GM21619 (cell line): ENCODE results near the gene CHD9.

Source experiments
- ATAC-seq: cut with Tn5 transposase; IDR thresholded peaks from one replicate; pipeline ENCODE4 v1.9.1; 2021; ENCODE audit not compliant: unreplicated experiment

Gene CHD9

GRCh38 chr16:53191413-53191812 is 136.6 kb downstream of the CHD9 start:
- no peak for ATAC-seq

DNA sequence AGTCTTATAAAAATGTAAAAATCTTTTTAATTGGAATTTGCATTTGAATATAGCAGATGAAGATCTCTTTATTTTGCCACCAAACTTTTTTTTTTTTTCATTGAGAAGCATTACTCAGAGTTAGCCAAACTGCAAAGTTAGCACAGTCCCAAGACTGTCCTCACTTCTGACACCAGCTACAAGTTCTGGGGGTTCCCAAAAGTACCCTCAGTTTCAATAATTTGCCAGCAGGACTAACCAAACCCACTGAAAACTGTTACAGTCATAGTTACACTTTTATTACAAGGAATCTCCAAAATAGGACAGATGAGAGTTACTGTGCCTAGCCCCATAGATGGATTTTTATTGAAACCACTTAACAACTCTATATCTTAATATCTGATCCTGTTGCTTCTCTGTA is 144.1 kb downstream of the CHD9 start:
- no peak for ATAC-seq

- no peak for ATAC-seq
Observed at GRCh38 chr16:53201900-53202299, 147.1 kb downstream of the CHD9 start.

- no peak for ATAC-seq
Observed at GRCh38 chr16:53202398-53202797, 147.6 kb downstream of the CHD9 start.

GRCh38 chr16:53207810-53208752 is 153.3 kb downstream of the CHD9 start:
- ATAC-seq = peak; percentile 80

- ATAC-seq = no peak
Observed at GRCh38 chr16:53209429-53209828, 154.6 kb downstream of the CHD9 start.

DNA sequence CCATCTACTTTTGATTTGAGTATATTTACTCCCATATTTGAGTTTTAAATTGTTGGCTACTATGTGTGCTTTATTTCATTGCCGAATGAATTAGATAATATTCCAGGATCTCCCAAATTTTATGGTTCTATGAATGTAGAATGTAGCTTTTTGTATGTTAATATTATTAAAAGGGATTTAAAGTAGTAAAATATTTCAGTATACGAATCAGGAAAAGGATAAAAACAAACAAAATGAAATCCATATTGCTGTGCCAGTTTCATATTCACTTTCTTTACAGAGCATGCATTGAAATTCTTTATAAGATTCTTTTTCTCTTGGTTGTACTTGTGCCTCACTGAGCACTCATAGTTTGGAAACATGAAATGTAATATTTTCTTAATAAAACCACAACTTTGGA is 155.1 kb downstream of the CHD9 start:
- ATAC-seq = no peak

DNA sequence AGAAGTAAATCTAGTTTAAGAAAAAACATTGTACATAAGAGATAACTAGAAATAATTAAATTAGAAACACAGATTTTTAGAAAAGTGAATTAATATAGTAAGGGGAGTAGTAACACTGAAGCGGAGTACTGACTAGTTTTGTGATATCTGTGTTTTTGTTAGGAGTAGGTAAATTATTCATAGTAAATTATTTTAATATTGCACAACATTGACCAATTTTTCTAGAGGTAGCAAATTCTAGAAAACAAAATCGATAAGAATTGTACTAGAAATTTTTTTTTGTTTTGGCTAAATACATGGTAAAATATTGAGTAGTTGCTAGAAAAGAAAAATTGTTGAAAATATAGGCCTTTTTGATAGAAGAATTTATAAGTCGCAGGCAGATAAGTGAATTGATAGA is 156.5 kb downstream of the CHD9 start:
- ATAC-seq = no peak

DNA sequence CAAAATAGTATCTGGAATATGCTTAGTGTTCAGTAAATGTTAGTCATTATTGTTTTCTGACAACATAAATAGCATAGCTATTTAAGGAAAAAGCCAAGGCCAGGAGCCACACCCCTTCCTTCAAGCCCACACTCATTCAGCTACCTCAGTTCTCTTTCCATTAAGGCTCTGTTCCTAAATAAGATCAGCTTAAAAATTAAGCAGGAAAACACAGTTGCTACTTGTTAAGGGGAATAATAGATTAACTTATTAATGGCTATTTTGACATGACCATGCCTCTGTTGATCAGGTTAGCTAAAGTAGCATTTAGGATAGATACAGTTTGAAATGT is 158.1 kb downstream of the CHD9 start:
- ATAC-seq = no peak

DNA sequence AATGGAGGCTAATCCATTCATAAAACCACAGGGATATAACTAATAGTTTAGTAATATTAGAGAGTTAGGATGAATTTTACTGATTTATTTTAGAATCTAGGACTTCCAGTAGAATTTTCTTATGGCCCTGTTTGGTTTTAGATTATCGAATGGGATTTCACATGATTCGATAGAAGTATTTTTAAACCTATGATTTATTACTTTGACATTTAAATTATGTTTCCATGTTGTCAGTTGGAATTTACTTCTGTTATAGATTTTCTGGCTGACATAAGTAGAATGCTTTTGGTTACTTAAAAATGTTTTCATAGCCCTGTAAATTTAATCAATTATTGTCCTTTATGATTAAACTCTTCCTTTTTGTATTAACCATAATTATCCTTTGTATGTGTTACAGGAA is 158.8 kb downstream of the CHD9 start:
- ATAC-seq = no peak

DNA sequence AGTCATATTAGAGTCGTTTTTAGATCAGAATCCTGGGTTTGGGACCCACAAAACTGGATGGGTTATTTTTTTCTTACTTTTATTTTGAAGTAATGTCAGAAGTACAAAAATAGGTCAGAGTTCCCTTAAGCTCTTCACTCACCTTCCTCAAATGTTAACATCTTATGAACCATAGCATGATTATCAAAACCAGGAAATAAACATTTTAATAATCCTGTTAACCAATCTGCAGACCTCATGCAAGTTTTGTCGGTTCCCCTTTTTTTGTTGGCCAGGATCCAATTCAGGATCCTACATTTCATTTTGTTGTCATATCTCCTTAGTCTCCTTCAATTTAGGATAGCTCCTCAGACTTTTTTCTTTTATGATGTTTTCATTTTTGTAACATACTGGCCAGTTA is 162.0 kb downstream of the CHD9 start:
- no peak for ATAC-seq

GRCh38 chr16:53219371-53219770 is 164.6 kb downstream of the CHD9 start:
- ATAC-seq = no peak

DNA sequence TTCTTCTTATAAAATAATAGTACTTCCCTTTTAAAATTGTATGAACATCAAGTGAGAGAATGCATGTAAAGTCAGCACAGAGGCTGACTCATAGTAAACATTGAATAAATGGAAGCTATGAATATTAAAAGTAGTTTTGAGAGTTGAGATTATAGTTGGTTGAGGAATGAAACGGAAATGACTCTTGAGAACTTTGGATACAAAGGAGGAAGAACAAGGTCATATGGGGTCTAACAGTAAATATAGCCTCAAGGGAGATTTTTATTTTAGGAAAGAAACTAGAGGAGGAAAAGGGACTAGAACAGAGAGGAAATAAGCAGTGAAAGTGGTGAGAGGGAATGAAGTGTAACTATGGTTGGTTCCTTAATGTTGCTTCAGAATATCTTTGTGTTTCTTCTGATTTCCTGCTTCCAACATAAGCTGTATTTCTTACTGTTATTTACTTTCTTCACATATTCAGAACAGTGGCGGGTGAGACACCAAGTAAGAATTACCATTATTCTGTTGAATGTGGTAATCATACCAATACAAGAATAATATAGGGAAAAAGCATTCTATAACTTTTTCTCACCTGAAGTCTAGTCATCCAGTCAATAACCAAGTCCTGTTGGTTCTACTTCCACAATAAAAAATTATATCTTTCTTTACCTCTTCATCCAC is 165.1 kb downstream of the CHD9 start:
- no peak for ATAC-seq

GRCh38 chr16:53220585-53220984 is 165.8 kb downstream of the CHD9 start:
- ATAC-seq = no peak

GRCh38 chr16:53224951-53225533 is 170.3 kb downstream of the CHD9 start:
- no peak for ATAC-seq

- ATAC-seq = no peak
Observed at GRCh38 chr16:53232826-53233529, 178.2 kb downstream of the CHD9 start.

GRCh38 chr16:53234836-53235235 is 180.0 kb downstream of the CHD9 start:
- no peak for ATAC-seq

GRCh38 chr16:53235851-53236250 is 181.1 kb downstream of the CHD9 start:
- ATAC-seq = no peak

- ATAC-seq = no peak
Observed at GRCh38 chr16:53249331-53249730, 194.5 kb downstream of the CHD9 start.

- ATAC-seq = no peak
Observed at GRCh38 chr16:53257001-53257400, 202.2 kb downstream of the CHD9 start.

DNA sequence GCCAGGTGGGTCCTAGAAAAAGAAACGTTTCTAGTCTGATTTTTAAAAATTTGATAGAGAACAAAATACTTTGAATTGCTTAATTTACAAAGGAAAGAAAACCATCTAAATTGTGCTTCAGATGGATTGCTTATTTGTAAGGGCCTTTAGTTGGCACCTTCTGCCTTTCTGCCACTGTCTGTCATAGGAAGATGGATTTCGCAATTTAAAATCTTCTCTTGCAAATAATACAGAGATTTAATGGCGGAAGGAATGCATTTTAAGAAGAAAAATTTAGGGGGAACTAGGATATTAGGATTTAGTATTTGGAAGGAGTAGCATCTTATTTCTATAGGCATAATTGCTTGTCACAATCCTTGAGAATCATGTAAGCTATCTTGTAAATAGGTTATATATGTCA is 204.0 kb downstream of the CHD9 start:
- ATAC-seq = no peak

GRCh38 chr16:53261276-53261675 is 206.5 kb downstream of the CHD9 start:
- ATAC-seq = no peak
